DND-41 (cell line): ENCODE measurements around the gene SURF2.
"Not testable (repeated sequence)": the region's sequence is repeated elsewhere in the genome, so short reads cannot be mapped to it uniquely, and the experiment has no call there.

ENCODE experiments used
- ATAC-seq: fragments of 200-7000 bp; cut with Tn5 transposase; 3 replicates; pipeline ENCODE4 v1.9.1; 2021; ENCODE audit warnings: low read depth; ENCODE audit not compliant: insufficient read depth
- DNase-seq: peaks from one replicate; pipeline ENCODE4 v3.0.0-alpha.2; 2020
- H2AFZ ChIP-seq: 2 replicates; pipeline ENCODE4 v1.6.0; 2012; ENCODE audit warnings: low read depth, low read length
- H3K27ac ChIP-seq: 2 replicates; pipeline ENCODE4 v1.5.1; 2012; ENCODE audit warnings: low read length, inconsistent platforms
- H3K27me3 ChIP-seq: fragments of 200-600 bp; sonication (generic); 2 replicates; pipeline ENCODE4 v1.6.0; 2012; ENCODE audit warnings: low read length, mild to moderate bottlenecking, inconsistent platforms; ENCODE audit not compliant: insufficient read depth, poor library complexity
- H3K36me3 ChIP-seq: 2 replicates; pipeline ENCODE4 v1.5.1; 2012; ENCODE audit warnings: low read length, inconsistent platforms; ENCODE audit not compliant: insufficient read depth
- H3K4me1 ChIP-seq: 2 replicates; pipeline ENCODE4 v1.5.1; 2012; ENCODE audit warnings: mild to moderate bottlenecking, low read length; ENCODE audit not compliant: insufficient read depth
- H3K4me2 ChIP-seq: 2 replicates; pipeline ENCODE4 v1.6.0; 2012; ENCODE audit warnings: mild to moderate bottlenecking, moderate library complexity, low read length, inconsistent platforms; ENCODE audit not compliant: insufficient read depth
- H3K4me3 ChIP-seq, 2 experiments: fragments of 200-600 bp in 1 of 2; shearing (Covaris generic) in 1 of 2; 2 replicates each; pipeline ENCODE4 v1.5.1; 2012 to 2016; ENCODE audit warnings: inconsistent platforms in 2 of 2, low read length in 2 of 2, mild to moderate bottlenecking in 2 of 2, low read depth in 1 of 2, moderate library complexity in 1 of 2
- H3K79me2 ChIP-seq: 2 replicates; pipeline ENCODE4 v1.6.0; 2012; ENCODE audit warnings: low read length, inconsistent platforms; ENCODE audit not compliant: insufficient read depth
- H3K9ac ChIP-seq: 2 replicates; pipeline ENCODE4 v1.6.0; 2012; ENCODE audit warnings: low read depth, mild to moderate bottlenecking, inconsistent platforms, low read length, moderate library complexity
- H3K9me3 ChIP-seq: 2 replicates; pipeline ENCODE4 v1.5.1; 2012; ENCODE audit warnings: low read length, moderate library complexity, mild to moderate bottlenecking, inconsistent platforms; ENCODE audit not compliant: insufficient read depth, severe bottlenecking
- H4K20me1 ChIP-seq: 2 replicates; pipeline ENCODE4 v1.6.0; 2012; ENCODE audit warnings: low read length; ENCODE audit not compliant: insufficient read depth
- EZH2 ChIP-seq: IDR thresholded peaks from 3 replicates; pipeline ENCODE4 v1.6.1; 2012; ENCODE audit warnings: borderline replicate concordance, low read depth, mild to moderate bottlenecking, moderate library complexity, low read length, inconsistent platforms; ENCODE audit not compliant: severe bottlenecking
- TF ChIP-seq, protein P1 (sequence below): IDR thresholded peaks from 2 replicates; pipeline ENCODE4 v1.5.1; 2012; ENCODE audit warnings: borderline replicate concordance, low read length, moderate library complexity, mild to moderate bottlenecking; ENCODE audit not compliant: poor library complexity, severe bottlenecking; ENCODE audit errors: extremely low read depth

SURF2 gene

DNA sequence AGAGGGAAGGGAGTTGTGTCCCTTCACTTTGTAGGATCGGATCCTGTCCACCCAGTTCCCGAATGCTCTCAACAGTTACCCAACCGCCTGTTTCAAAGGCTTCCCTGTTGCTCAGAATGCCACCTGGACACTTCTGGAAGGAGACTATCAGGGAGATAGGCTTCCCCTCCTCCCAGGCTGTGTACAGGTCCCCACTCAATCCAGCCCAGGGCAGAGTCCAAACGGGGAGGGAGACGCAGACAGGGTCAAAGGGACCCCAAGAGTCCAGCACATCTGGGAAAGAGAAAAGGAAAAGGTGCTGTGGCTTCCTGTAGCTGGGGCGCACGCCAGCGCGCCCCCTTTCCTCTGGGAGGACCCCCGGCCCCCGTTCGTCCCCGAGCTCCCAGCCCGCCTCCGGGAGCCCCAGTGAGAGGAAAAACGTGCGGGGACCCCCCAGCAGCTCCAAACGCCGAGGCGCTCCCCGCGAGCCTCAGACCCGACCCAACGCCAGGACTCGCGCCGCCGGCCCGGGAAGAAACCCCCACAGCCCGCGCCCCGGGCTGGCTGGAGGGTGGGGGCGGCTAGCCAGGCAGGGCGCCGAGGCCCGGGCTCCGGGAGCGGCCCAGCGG, 18.9 kb downstream of the SURF2 start:
- no peak for TF ChIP-seq EZH2
- TF ChIP-seq, protein P1, sequence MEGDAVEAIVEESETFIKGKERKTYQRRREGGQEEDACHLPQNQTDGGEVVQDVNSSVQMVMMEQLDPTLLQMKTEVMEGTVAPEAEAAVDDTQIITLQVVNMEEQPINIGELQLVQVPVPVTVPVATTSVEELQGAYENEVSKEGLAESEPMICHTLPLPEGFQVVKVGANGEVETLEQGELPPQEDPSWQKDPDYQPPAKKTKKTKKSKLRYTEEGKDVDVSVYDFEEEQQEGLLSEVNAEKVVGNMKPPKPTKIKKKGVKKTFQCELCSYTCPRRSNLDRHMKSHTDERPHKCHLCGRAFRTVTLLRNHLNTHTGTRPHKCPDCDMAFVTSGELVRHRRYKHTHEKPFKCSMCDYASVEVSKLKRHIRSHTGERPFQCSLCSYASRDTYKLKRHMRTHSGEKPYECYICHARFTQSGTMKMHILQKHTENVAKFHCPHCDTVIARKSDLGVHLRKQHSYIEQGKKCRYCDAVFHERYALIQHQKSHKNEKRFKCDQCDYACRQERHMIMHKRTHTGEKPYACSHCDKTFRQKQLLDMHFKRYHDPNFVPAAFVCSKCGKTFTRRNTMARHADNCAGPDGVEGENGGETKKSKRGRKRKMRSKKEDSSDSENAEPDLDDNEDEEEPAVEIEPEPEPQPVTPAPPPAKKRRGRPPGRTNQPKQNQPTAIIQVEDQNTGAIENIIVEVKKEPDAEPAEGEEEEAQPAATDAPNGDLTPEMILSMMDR: peak; percentile 56
- peaks cover 40% of the 10 kb centered on the region for H3K4me1 ChIP-seq
- peak overlapping the region; percentile 77 for H2AFZ ChIP-seq
- ATAC-seq (peak; percentile 27), DNase-seq (peak; percentile 56)
- no peaks in the 10 kb centered on the region for H3K9me3 ChIP-seq
- H3K4me3 ChIP-seq: peak overlapping the region; percentile 98 to 100
- H3K27me3 ChIP-seq: no peaks in the 10 kb centered on the region
- peaks cover 56% of the 10 kb centered on the region for H3K79me2 ChIP-seq
- H3K9ac ChIP-seq: peak overlapping the region; percentile 89
- H3K36me3 ChIP-seq: peaks cover 33% of the 10 kb centered on the region
- H4K20me1 ChIP-seq: peaks cover 46% of the 10 kb centered on the region
- H3K27ac ChIP-seq: peak overlapping the region; percentile 91
- peak overlapping the region; percentile 95 for H3K4me2 ChIP-seq

DNA sequence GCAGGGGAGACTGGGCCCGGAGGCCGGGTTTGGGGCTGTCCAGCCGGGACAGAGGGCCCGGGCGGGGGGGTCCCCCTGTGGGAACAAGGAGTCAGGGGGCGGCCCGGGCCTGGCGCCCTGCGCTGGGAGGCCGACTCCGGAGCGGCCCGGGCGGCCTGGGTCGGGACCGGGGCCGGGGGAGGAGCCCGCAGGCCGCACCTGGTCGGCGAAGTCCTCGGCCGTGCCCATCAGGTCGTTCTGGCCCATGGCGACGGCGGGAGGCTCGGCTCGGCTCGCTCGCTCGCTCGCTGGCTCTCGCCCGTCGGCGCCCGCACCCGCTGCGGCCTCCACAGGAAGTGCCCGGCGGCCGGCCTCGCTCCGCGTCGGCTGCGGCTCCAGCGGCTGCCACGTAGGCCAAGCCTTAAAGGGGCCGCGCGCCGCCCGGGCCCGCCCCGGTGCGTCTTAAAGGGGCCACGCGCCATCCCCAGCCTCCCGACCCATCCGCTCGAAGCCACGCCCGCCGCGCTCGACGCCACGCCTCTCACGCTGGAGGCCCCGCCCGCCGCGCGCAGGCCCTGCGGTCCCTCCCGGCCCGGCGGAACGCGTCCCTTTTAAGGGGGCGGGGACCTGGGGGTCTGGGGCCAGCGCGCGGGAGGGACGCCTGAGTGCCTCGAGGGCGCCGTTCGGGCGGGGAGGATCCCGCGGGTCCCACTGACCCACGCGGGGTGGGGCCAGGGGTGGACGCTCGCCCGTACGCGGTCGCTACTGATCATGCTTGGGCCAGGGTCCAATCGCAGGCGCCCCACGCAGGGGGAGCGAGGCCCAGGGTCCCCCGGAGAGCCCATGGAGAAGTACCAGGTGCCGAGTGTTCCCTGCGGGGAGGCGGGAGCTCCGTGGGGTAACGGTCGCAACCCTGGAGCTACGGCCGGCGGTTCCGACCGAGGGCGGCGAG, 19.6 kb downstream of the SURF2 start, which contains the start of the genes STKLD1 and SURF4:
TSS of gene STKLD1 (plus strand) at position 643 of the 931 bp plus-strand sequence. CDS start at position 751, 108 bp downstream.
TSS of gene SURF4 (minus strand) at position 337 of the 931 bp plus-strand sequence. CDS start at position 246, 91 bp downstream.
- peaks cover 25% of the 10 kb centered on the region for H3K36me3 ChIP-seq
- H3K79me2 ChIP-seq: peaks cover 49% of the 10 kb centered on the region
- H4K20me1 ChIP-seq: peaks cover 38% of the 10 kb centered on the region
- no peaks in the 10 kb centered on the region for H3K27me3 ChIP-seq
- H3K4me2 ChIP-seq: peak within 1 kb of the TSS; percentile 95
- ATAC-seq (peak; percentile 90), DNase-seq (peak; percentile 95)
- H3K9ac ChIP-seq: peak within 1 kb of the TSS; percentile 89
- H3K4me3 ChIP-seq: peak within 1 kb of the TSS; percentile 98 to 100
- peak within 1 kb of the TSS; percentile 77 for H2AFZ ChIP-seq
- H3K9me3 ChIP-seq: no peaks in the 10 kb centered on the region
- peaks cover 39% of the 10 kb centered on the region for H3K4me1 ChIP-seq
- peak within 1 kb of the TSS; percentile 91 for H3K27ac ChIP-seq
- TF ChIP-seq EZH2: no peak
- TF ChIP-seq, protein P1: no peak

- peaks cover 25% of the 10 kb centered on the region for H4K20me1 ChIP-seq
- peak overlapping the region; percentile 95; the same call in 1 of the 2 replicates for H3K4me2 ChIP-seq
- DNase-seq, H3K4me3 ChIP-seq, H3K27ac ChIP-seq, H2AFZ ChIP-seq, ATAC-seq, H3K9ac ChIP-seq, H3K9me3 ChIP-seq, H3K27me3 ChIP-seq: not testable (repeated sequence)
- peaks cover 12% of the 10 kb centered on the region for H3K36me3 ChIP-seq
- peaks cover 36% of the 10 kb centered on the region for H3K79me2 ChIP-seq
- peaks cover 36% of the 10 kb centered on the region for H3K4me1 ChIP-seq
Measured at GRCh38 chr9:133377280-133377679, 20.9 kb downstream of the SURF2 start.
